HepG2 (cell line): ENCODE measurements around the gene TBC1D12. TPM values are rescaled to one million over a fixed set of nuclear protein-coding genes. Genes with fewer than 3 reads are reported as not detected.

Experiments
- ATAC-seq: fragments of 200-7000 bp; cut with Tn5 transposase; 3 replicates; pipeline ENCODE4 v1.9.1; 2020; ENCODE audit warnings: mild to moderate bottlenecking, moderate library complexity
- BruUV-seq: library from RNA; stranded (reverse); fragments of 400-500 nt; replicated peaks from 2 replicates; lab custom pipeline; 2021; lab: Mats Ljungman, UMichigan
- CTCF ChIA-PET: fragments of 300-600 bp; formaldehyde crosslinking; extraction: SDS; loops from one replicate; lab custom pipeline; 2021; ENCODE audit warnings: low total read pairs, inconsistent platforms, low intra/inter-chr PET ratio; lab: Yijun Ruan, JAX
- POLR2A ChIA-PET: fragments of 350-600 bp; sonication (Branson Sonifier 250); formaldehyde crosslinking; loops from one replicate; lab custom pipeline; 2020; ENCODE audit warnings: antibody characterized with exemption, inconsistent platforms; lab: Yijun Ruan, JAX
- DNase-seq: peaks from one replicate; pipeline ENCODE4 v3.0.0-alpha.2; 2015; ENCODE audit warnings: low spot score
- FAIRE-seq: peaks from 3 replicates; lab custom pipeline; 2011; peaks lifted over from hg19 to GRCh38; lab: Jason Lieb, UNC
- H2AFZ ChIP-seq: one replicate; pipeline ENCODE4 v1.6.1; 2011; ENCODE audit warnings: low read length, inconsistent platforms
- H3K27ac ChIP-seq: fragments of 300-600 bp; 3 replicates; pipeline ENCODE4 v1.8.0; 2011; ENCODE audit warnings: mixed run types, mild to moderate bottlenecking, mixed read lengths, low read length, inconsistent platforms; ENCODE audit not compliant: insufficient read depth; ENCODE audit errors: extremely low read length
- H3K27me3 ChIP-seq, 2 experiments: fragments of 200-600 bp in 1 of 2; 2 replicates in 1 of 2; 3 replicates in 1 of 2; pipeline versions ENCODE4 v1.6.0 to v1.8.0; 2011; ENCODE audit warnings: low read length in 2 of 2, mild to moderate bottlenecking in 2 of 2, moderate library complexity in 2 of 2, inconsistent platforms in 1 of 2; ENCODE audit not compliant: insufficient read depth in 2 of 2, control insufficient read depth in 1 of 2
- H3K36me3 ChIP-seq, 2 experiments: fragments of 200-600 bp in 1 of 2; replicated peaks in 1 of 2; 2 replicates in 1 of 2; 3 replicates in 1 of 2; pipeline versions ENCODE4 v1.5.1 to v1.8.0; 2011; ENCODE audit warnings: low read length in 2 of 2, inconsistent platforms in 1 of 2; ENCODE audit not compliant: insufficient read depth in 2 of 2, control insufficient read depth in 1 of 2
- H3K4me1 ChIP-seq: 2 replicates; pipeline ENCODE4 v1.5.1; 2012; ENCODE audit warnings: low read length, inconsistent platforms; ENCODE audit not compliant: insufficient read depth
- H3K4me2 ChIP-seq: 2 replicates; pipeline ENCODE4 v1.6.0; 2011; ENCODE audit warnings: low read depth, low read length, inconsistent platforms
- H3K4me3 ChIP-seq, 3 experiments: fragments of 200-600 bp in 1 of 3; sonication (generic), shearing (Covaris generic) in 1 of 3; replicated peaks in 1 of 3; 2 replicates each; pipeline ENCODE4 v1.5.1; 2011 to 2016; ENCODE audit warnings: low read length in 3 of 3, inconsistent platforms in 2 of 3, low read depth in 2 of 3, mild to moderate bottlenecking in 2 of 3, control low read depth in 1 of 3, mixed read lengths in 1 of 3; ENCODE audit not compliant: insufficient read depth in 1 of 3
- H3K79me2 ChIP-seq: one replicate; pipeline ENCODE4 v1.6.1; 2011; ENCODE audit warnings: low read length, inconsistent platforms; ENCODE audit not compliant: insufficient read depth
- H3K9ac ChIP-seq: 2 replicates; pipeline ENCODE4 v1.6.0; 2011; ENCODE audit warnings: mild to moderate bottlenecking, low read depth, low read length, inconsistent platforms; ENCODE audit not compliant: insufficient read depth
- H3K9me3 ChIP-seq: 2 replicates; pipeline ENCODE4 v1.5.1; 2012; ENCODE audit warnings: mild to moderate bottlenecking, low read length
- H4K20me1 ChIP-seq: 2 replicates; pipeline ENCODE4 v1.6.0; 2011; ENCODE audit warnings: inconsistent platforms, mild to moderate bottlenecking, low read length, moderate library complexity; ENCODE audit not compliant: insufficient read depth
- EHMT2 ChIP-seq: fragments of 200-600 bp; sonication (generic); IDR thresholded peaks from 2 replicates; pipeline ENCODE4 v1.7.0; 2017; ENCODE audit warnings: antibody characterized with exemption, low read depth, low read length, borderline replicate concordance
- FOXJ3 ChIP-seq: sonication (generic); formaldehyde crosslinking; IDR thresholded peaks from 2 replicates; pipeline ENCODE4 v1.4.0; 2020; ENCODE audit warnings: missing genetic modification reagents, mild to moderate bottlenecking, borderline replicate concordance
- GTF2F1 ChIP-seq: fragments of 150-350 bp; IDR thresholded peaks from 2 replicates; pipeline ENCODE4 v1.6.1; 2014; ENCODE audit warnings: low read length
- IKZF5 ChIP-seq: IDR thresholded peaks from 2 replicates; pipeline ENCODE4 v1.6.1; 2018; ENCODE audit warnings: missing genetic modification reagents, mild to moderate bottlenecking, missing compliant biosample characterization
- JUNB ChIP-seq: sonication (generic); formaldehyde crosslinking; IDR thresholded peaks from 2 replicates; pipeline ENCODE4 v1.8.0; 2022; ENCODE audit warnings: missing genetic modification reagents, mild to moderate bottlenecking, borderline replicate concordance
- NFE2 ChIP-seq: sonication (generic); formaldehyde crosslinking; IDR thresholded peaks from 2 replicates; pipeline ENCODE4 v1.4.0; 2020; ENCODE audit warnings: missing genetic modification reagents
- NFE2L1 ChIP-seq: sonication (generic); formaldehyde crosslinking; IDR thresholded peaks from 2 replicates; pipeline ENCODE4 v1.4.0; 2020; ENCODE audit warnings: missing genetic modification reagents, mild to moderate bottlenecking, borderline replicate concordance
- PAF1 ChIP-seq: IDR thresholded peaks from 2 replicates; pipeline ENCODE4 v1.6.1; 2016; ENCODE audit warnings: missing genetic modification reagents, missing compliant biosample characterization
- RFXANK ChIP-seq: IDR thresholded peaks from 2 replicates; pipeline ENCODE4 v1.6.1; 2016
- SAFB2 ChIP-seq: sonication (generic); formaldehyde crosslinking; IDR thresholded peaks from 2 replicates; pipeline ENCODE4 v1.5.1; 2020; ENCODE audit warnings: missing genetic modification reagents, low read depth, mild to moderate bottlenecking, borderline replicate concordance
- TAF15 ChIP-seq: fragments of 200-400 bp; formaldehyde crosslinking; IDR thresholded peaks from one replicate; pipeline ENCODE4 v1.6.1; 2018; ENCODE audit warnings: mild to moderate bottlenecking, low read depth, low read length; ENCODE audit not compliant: poor library complexity, severe bottlenecking
- TBX2 ChIP-seq: sonication (generic); formaldehyde crosslinking; IDR thresholded peaks from 2 replicates; pipeline ENCODE4 v1.5.0; 2020; ENCODE audit warnings: missing genetic modification reagents, mild to moderate bottlenecking, borderline replicate concordance
- ZBTB25 ChIP-seq: IDR thresholded peaks from 2 replicates; pipeline ENCODE4 v1.6.1; 2018; ENCODE audit warnings: missing genetic modification reagents
- ZFP90 ChIP-seq: sonication (generic); formaldehyde crosslinking; IDR thresholded peaks from 2 replicates; pipeline ENCODE4 v1.8.0; 2022; ENCODE audit warnings: missing genetic modification reagents, mild to moderate bottlenecking, inconsistent platforms, borderline replicate concordance
- ZNF263 ChIP-seq: sonication (generic); formaldehyde crosslinking; IDR thresholded peaks from 2 replicates; pipeline ENCODE4 v1.4.0; 2020; ENCODE audit warnings: missing genetic modification reagents
- WGBS: methylation state at CpG from one replicate; pipeline ENCODE4 v1.1.6; 2017; ENCODE audit warnings: low lambda C conversion rate; 5-methylcytosine and 5-hydroxymethylcytosine counted together
- in situ Hi-C: cut with HindIII; loops from 2 replicates; pipeline ENCODE4 v1.10.0; 2017; ENCODE audit warnings: low pct_unique_long_range_greater_than_20kb; ENCODE audit not compliant: extremely low pct_ligation_motif_present
- intact Hi-C: fragments of 100-400 bp; cut with micrococcal nuclease; formaldehyde crosslinking; loops from one replicate; pipeline ENCODE4 v1.10.0; 2022; ENCODE audit not compliant: unreplicated experiment
- polyA plus RNA-seq, 8 experiments: library from polyadenylated mRNA; depleted of rRNA in 3 of 8; stranded (reverse) in 7 of 8; unstranded in 1 of 8; fragments of >200 nt; fragmentation: Illumina TruSeq in 4 of 8; extraction: Trizol in 4 of 8; gene quantifications; 2 replicates each; pipeline versions ENCODE4 v1.2.1 to v1.2.3, GENCODE V29; 2011 to 2016; ENCODE audit warnings: low read depth in 4 of 8, missing spikeins in 1 of 8, mixed read lengths in 1 of 8; ENCODE audit not compliant: insufficient read depth in 1 of 8
- total RNA-seq, 5 experiments: library from RNA; depleted of rRNA; stranded (reverse); fragments of >200 nt; fragmentation: Illumina TruSeq; extraction: Trizol; gene quantifications; 2 replicates each; pipeline ENCODE4 v1.2.3, GENCODE V29; 2016; ENCODE audit warnings: low read depth in 1 of 5
- TF ChIP-seq, protein P1 (sequence below): IDR thresholded peaks from 2 replicates; pipeline ENCODE4 v1.6.1; 2016; ENCODE audit warnings: missing genetic modification reagents, missing compliant biosample characterization
- TF ChIP-seq, protein P2 (sequence below): sonication (generic); formaldehyde crosslinking; IDR thresholded peaks from 2 replicates; pipeline ENCODE4 v1.4.0; 2020; ENCODE audit warnings: missing genetic modification reagents

The TBC1D12 gene
- total and polyA plus RNA-seq, 2 of the 13 experiments (the other 11 are each of a cell fraction or from before 2014, with no cell fraction given), result 5.7 to 6.2 TPM

DNA sequence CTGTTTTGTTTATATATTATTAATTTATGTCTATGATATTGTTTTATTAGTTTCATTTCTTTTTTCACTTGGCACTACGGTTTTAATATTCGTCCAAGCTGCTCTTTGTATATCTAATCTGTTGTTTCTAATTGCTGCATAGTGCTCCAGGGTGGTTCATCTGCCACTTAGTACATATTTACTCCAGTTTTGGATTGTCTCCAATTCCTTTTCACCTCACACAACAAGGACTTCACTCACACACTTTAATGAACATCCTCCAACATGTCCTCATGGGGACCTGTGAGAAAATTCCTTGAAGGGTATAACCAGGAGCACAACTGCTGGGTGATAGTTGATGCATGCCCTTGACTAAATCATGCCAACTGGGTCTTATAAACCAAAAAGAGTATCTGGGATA, 25.5 kb upstream of the TBC1D12 start:
- Histone ChIP-seq H3K9ac (no peak overlapping the region), H3K79me2 (no peaks in the 10 kb centered on the region), H3K4me1 (peaks cover 17% of the 10 kb centered on the region), H4K20me1 (no peaks in the 10 kb centered on the region), H3K4me3 (no peak overlapping the region), H3K27ac (no peak overlapping the region), H3K9me3 (no peaks in the 10 kb centered on the region), H3K4me2 (no peak overlapping the region), H3K27me3 (no peaks in the 10 kb centered on the region), H2AFZ (no peak overlapping the region), H3K36me3 (no peaks in the 10 kb centered on the region)
- WGBS, result 0% methylated on average over 2 of the region's 2 CpGs
- DNase-seq, result no peak
- POLR2A ChIA-PET, result no interaction called here
- TF ChIP-seq ZNF263 (CRISPR knock-in tag) (no peak), TAF15 (no peak), TBX2 (no peak), NFE2L1 (CRISPR knock-in tag) (no peak), NFE2 (no peak)
- TF ChIP-seq, protein P1, sequence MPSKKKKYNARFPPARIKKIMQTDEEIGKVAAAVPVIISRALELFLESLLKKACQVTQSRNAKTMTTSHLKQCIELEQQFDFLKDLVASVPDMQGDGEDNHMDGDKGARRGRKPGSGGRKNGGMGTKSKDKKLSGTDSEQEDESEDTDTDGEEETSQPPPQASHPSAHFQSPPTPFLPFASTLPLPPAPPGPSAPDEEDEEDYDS (CRISPR knock-in tag), result no peak
- TF ChIP-seq, protein P2, sequence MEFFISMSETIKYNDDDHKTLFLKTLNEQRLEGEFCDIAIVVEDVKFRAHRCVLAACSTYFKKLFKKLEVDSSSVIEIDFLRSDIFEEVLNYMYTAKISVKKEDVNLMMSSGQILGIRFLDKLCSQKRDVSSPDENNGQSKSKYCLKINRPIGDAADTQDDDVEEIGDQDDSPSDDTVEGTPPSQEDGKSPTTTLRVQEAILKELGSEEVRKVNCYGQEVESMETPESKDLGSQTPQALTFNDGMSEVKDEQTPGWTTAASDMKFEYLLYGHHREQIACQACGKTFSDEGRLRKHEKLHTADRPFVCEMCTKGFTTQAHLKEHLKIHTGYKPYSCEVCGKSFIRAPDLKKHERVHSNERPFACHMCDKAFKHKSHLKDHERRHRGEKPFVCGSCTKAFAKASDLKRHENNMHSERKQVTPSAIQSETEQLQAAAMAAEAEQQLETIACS (CRISPR knock-in tag), result no peak
- in situ Hi-C loops, result no loop called here
- FAIRE-seq, result no peak
- no TSS peak for BruUV-seq
- CTCF ChIA-PET, result no interaction called here
- intact Hi-C loops, result no loop called here
- no peak for ATAC-seq

- WGBS, result 56% methylated on average over 2 of the region's 2 CpGs
- BruUV-seq, result no TSS peak
- peaks cover 11% of the 10 kb centered on the region for H3K4me1 ChIP-seq
- no peak overlapping the region for H3K27ac ChIP-seq
- no peak overlapping the region for H3K4me3 ChIP-seq
- H2AFZ ChIP-seq, result no peak overlapping the region
- no peaks in the 10 kb centered on the region for H3K79me2 ChIP-seq
- DNase-seq (no peak), FAIRE-seq (no peak), ATAC-seq (no peak)
- no peak overlapping the region for H3K4me2 ChIP-seq
- no peaks in the 10 kb centered on the region for H3K36me3 ChIP-seq
- POLR2A ChIA-PET, result no interaction called here
- intact Hi-C loops (no loop called here), in situ Hi-C loops (no loop called here)
- H3K27me3 ChIP-seq, result no peaks in the 10 kb centered on the region
- H4K20me1 ChIP-seq, result no peaks in the 10 kb centered on the region
- H3K9ac ChIP-seq, result no peak overlapping the region
- CTCF ChIA-PET, result no interaction called here
- H3K9me3 ChIP-seq, result no peaks in the 10 kb centered on the region
- no peak for TF ChIP-seq RFXANK (CRISPR knock-in tag)
- no peak for TF ChIP-seq SAFB2
- no peak for TF ChIP-seq FOXJ3 (CRISPR knock-in tag)
- TF ChIP-seq PAF1 (CRISPR knock-in tag), result no peak
- TF ChIP-seq JUNB (CRISPR knock-in tag), result no peak
- no peak for TF ChIP-seq IKZF5 (CRISPR knock-in tag)
- no peak for TF ChIP-seq ZBTB25 (CRISPR knock-in tag)
- no peak for TF ChIP-seq EHMT2
- TF ChIP-seq ZFP90 (CRISPR knock-in tag), result no peak
- no peak for TF ChIP-seq GTF2F1
These were observed 18.8 kb upstream of the TBC1D12 start for GRCh38 chr10:94383530-94383929.
